ENCODE data around the gene HNRNPF. TPM values are rescaled to one million over a fixed set of nuclear protein-coding genes. Genes with fewer than 3 reads are reported as not detected.

Gene HNRNPF
- total and polyA plus RNA-seq, 2 of the 8 experiments (the other 6 are each of a cell fraction or from before 2014, with no cell fraction given) = 209 to 389 TPM

DNA sequence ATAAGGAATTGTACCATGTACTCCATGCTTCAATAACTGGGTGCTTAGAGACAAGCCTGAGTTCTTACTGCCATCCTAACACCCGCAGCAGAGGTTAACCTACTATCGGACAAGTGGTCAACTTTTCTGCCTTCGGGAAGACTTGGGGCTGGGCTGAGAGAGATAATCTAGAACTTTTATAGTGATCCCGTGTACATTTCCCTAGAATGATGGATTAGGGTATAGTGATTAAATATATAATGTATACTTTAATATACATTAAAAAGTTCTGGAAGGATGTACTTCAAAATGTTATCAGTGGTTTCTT is 12.2 kb upstream of the HNRNPF start (continued):
- TF ChIP-seq, protein P1, sequence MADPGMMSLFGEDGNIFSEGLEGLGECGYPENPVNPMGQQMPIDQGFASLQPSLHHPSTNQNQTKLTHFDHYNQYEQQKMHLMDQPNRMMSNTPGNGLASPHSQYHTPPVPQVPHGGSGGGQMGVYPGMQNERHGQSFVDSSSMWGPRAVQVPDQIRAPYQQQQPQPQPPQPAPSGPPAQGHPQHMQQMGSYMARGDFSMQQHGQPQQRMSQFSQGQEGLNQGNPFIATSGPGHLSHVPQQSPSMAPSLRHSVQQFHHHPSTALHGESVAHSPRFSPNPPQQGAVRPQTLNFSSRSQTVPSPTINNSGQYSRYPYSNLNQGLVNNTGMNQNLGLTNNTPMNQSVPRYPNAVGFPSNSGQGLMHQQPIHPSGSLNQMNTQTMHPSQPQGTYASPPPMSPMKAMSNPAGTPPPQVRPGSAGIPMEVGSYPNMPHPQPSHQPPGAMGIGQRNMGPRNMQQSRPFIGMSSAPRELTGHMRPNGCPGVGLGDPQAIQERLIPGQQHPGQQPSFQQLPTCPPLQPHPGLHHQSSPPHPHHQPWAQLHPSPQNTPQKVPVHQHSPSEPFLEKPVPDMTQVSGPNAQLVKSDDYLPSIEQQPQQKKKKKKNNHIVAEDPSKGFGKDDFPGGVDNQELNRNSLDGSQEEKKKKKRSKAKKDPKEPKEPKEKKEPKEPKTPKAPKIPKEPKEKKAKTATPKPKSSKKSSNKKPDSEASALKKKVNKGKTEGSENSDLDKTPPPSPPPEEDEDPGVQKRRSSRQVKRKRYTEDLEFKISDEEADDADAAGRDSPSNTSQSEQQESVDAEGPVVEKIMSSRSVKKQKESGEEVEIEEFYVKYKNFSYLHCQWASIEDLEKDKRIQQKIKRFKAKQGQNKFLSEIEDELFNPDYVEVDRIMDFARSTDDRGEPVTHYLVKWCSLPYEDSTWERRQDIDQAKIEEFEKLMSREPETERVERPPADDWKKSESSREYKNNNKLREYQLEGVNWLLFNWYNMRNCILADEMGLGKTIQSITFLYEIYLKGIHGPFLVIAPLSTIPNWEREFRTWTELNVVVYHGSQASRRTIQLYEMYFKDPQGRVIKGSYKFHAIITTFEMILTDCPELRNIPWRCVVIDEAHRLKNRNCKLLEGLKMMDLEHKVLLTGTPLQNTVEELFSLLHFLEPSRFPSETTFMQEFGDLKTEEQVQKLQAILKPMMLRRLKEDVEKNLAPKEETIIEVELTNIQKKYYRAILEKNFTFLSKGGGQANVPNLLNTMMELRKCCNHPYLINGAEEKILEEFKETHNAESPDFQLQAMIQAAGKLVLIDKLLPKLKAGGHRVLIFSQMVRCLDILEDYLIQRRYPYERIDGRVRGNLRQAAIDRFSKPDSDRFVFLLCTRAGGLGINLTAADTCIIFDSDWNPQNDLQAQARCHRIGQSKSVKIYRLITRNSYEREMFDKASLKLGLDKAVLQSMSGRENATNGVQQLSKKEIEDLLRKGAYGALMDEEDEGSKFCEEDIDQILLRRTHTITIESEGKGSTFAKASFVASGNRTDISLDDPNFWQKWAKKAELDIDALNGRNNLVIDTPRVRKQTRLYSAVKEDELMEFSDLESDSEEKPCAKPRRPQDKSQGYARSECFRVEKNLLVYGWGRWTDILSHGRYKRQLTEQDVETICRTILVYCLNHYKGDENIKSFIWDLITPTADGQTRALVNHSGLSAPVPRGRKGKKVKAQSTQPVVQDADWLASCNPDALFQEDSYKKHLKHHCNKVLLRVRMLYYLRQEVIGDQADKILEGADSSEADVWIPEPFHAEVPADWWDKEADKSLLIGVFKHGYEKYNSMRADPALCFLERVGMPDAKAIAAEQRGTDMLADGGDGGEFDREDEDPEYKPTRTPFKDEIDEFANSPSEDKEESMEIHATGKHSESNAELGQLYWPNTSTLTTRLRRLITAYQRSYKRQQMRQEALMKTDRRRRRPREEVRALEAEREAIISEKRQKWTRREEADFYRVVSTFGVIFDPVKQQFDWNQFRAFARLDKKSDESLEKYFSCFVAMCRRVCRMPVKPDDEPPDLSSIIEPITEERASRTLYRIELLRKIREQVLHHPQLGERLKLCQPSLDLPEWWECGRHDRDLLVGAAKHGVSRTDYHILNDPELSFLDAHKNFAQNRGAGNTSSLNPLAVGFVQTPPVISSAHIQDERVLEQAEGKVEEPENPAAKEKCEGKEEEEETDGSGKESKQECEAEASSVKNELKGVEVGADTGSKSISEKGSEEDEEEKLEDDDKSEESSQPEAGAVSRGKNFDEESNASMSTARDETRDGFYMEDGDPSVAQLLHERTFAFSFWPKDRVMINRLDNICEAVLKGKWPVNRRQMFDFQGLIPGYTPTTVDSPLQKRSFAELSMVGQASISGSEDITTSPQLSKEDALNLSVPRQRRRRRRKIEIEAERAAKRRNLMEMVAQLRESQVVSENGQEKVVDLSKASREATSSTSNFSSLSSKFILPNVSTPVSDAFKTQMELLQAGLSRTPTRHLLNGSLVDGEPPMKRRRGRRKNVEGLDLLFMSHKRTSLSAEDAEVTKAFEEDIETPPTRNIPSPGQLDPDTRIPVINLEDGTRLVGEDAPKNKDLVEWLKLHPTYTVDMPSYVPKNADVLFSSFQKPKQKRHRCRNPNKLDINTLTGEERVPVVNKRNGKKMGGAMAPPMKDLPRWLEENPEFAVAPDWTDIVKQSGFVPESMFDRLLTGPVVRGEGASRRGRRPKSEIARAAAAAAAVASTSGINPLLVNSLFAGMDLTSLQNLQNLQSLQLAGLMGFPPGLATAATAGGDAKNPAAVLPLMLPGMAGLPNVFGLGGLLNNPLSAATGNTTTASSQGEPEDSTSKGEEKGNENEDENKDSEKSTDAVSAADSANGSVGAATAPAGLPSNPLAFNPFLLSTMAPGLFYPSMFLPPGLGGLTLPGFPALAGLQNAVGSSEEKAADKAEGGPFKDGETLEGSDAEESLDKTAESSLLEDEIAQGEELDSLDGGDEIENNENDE (IDR thresholded peaks at IDR 0.05; ENCODE audit: insufficient replicate concordance, low read length) = no peak
- TF ChIP-seq POU5F1 (IDR thresholded peaks at IDR 0.05; ENCODE audit: low read depth, low read length) (no peak), JUN (IDR thresholded peaks at IDR 0.05; ENCODE audit: low read depth, low read length) (no peak), TCF12 (IDR thresholded peaks at IDR 0.05; ENCODE audit: low read depth, low read length) (no peak), RBBP5 (IDR thresholded peaks at IDR 0.05; ENCODE audit: borderline replicate concordance, low read depth, low read length) (no peak), ASH2L (IDR thresholded peaks at IDR 0.05; ENCODE audit: low read length) (no peak), EGR1 (IDR thresholded peaks at IDR 0.05; ENCODE audit: borderline replicate concordance, low read depth, low read length) (no peak), KDM4A (IDR thresholded peaks at IDR 0.05; ENCODE audit: low read depth, low read length, severe bottlenecking) (no peak), TBP (IDR thresholded peaks at IDR 0.05; ENCODE audit: low read depth, low read length) (no peak), RFX5 (IDR thresholded peaks at IDR 0.05; ENCODE audit: borderline replicate concordance, low read depth, low read length) (no peak), YY1 (IDR thresholded peaks at IDR 0.05; ENCODE audit: low read depth, low read length) (no peak)
- TF ChIP-seq, protein P2, sequence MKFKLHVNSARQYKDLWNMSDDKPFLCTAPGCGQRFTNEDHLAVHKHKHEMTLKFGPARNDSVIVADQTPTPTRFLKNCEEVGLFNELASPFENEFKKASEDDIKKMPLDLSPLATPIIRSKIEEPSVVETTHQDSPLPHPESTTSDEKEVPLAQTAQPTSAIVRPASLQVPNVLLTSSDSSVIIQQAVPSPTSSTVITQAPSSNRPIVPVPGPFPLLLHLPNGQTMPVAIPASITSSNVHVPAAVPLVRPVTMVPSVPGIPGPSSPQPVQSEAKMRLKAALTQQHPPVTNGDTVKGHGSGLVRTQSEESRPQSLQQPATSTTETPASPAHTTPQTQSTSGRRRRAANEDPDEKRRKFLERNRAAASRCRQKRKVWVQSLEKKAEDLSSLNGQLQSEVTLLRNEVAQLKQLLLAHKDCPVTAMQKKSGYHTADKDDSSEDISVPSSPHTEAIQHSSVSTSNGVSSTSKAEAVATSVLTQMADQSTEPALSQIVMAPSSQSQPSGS (IDR thresholded peaks at IDR 0.05; ENCODE audit: low read length) = no peak

All from H1 (cell line).